ENCODE results near the gene CDH13.

GRCh38 chr16:83804366-83804765, 1177.6 kb downstream of the CDH13 start:
- TF ChIP-seq EZH2 (IDR thresholded peaks at IDR 0.05; ENCODE audit: borderline replicate concordance) = no peak
- TF ChIP-seq, protein P1, sequence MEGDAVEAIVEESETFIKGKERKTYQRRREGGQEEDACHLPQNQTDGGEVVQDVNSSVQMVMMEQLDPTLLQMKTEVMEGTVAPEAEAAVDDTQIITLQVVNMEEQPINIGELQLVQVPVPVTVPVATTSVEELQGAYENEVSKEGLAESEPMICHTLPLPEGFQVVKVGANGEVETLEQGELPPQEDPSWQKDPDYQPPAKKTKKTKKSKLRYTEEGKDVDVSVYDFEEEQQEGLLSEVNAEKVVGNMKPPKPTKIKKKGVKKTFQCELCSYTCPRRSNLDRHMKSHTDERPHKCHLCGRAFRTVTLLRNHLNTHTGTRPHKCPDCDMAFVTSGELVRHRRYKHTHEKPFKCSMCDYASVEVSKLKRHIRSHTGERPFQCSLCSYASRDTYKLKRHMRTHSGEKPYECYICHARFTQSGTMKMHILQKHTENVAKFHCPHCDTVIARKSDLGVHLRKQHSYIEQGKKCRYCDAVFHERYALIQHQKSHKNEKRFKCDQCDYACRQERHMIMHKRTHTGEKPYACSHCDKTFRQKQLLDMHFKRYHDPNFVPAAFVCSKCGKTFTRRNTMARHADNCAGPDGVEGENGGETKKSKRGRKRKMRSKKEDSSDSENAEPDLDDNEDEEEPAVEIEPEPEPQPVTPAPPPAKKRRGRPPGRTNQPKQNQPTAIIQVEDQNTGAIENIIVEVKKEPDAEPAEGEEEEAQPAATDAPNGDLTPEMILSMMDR (IDR thresholded peaks at IDR 0.05; ENCODE audit: poor library complexity) = no peak
- TF ChIP-seq EZH2phosphoT487 (IDR thresholded peaks at IDR 0.05; ENCODE audit: low read depth, severe bottlenecking, unreplicated experiment) = no peak

Measured in hepatocyte (in vitro differentiated cells).